HepG2 (cell line): ENCODE data around the gene USP43. TPM values are rescaled to one million over a fixed set of nuclear protein-coding genes. Genes with fewer than 3 reads are reported as not detected.

ENCODE experiments used
- ATAC-seq: fragments of 200-7000 bp; cut with Tn5 transposase; 3 replicates; pipeline ENCODE4 v1.9.1; 2020; ENCODE audit warnings: mild to moderate bottlenecking, moderate library complexity
- BruUV-seq: library from RNA; stranded (reverse); fragments of 400-500 nt; replicated peaks from 2 replicates; lab custom pipeline; 2021; lab: Mats Ljungman, UMichigan
- CTCF ChIA-PET: fragments of 300-600 bp; formaldehyde crosslinking; extraction: SDS; loops from one replicate; lab custom pipeline; 2021; ENCODE audit warnings: low total read pairs, inconsistent platforms, low intra/inter-chr PET ratio; lab: Yijun Ruan, JAX
- POLR2A ChIA-PET: fragments of 350-600 bp; sonication (Branson Sonifier 250); formaldehyde crosslinking; loops from one replicate; lab custom pipeline; 2020; ENCODE audit warnings: antibody characterized with exemption, inconsistent platforms; lab: Yijun Ruan, JAX
- DNase-seq: peaks from one replicate; pipeline ENCODE4 v3.0.0-alpha.2; 2015; ENCODE audit warnings: low spot score
- FAIRE-seq: peaks from 3 replicates; lab custom pipeline; 2011; peaks lifted over from hg19 to GRCh38; lab: Jason Lieb, UNC
- H2AFZ ChIP-seq: one replicate; pipeline ENCODE4 v1.6.1; 2011; ENCODE audit warnings: low read length, inconsistent platforms
- H3K27ac ChIP-seq: fragments of 300-600 bp; 3 replicates; pipeline ENCODE4 v1.8.0; 2011; ENCODE audit warnings: mixed run types, mild to moderate bottlenecking, mixed read lengths, low read length, inconsistent platforms; ENCODE audit not compliant: insufficient read depth; ENCODE audit errors: extremely low read length
- H3K27me3 ChIP-seq, 2 experiments: fragments of 200-600 bp in 1 of 2; 2 replicates in 1 of 2; 3 replicates in 1 of 2; pipeline versions ENCODE4 v1.6.0 to v1.8.0; 2011; ENCODE audit warnings: low read length in 2 of 2, mild to moderate bottlenecking in 2 of 2, moderate library complexity in 2 of 2, inconsistent platforms in 1 of 2; ENCODE audit not compliant: insufficient read depth in 2 of 2, control insufficient read depth in 1 of 2
- H3K36me3 ChIP-seq, 2 experiments: fragments of 200-600 bp in 1 of 2; replicated peaks in 1 of 2; 2 replicates in 1 of 2; 3 replicates in 1 of 2; pipeline versions ENCODE4 v1.5.1 to v1.8.0; 2011; ENCODE audit warnings: low read length in 2 of 2, inconsistent platforms in 1 of 2; ENCODE audit not compliant: insufficient read depth in 2 of 2, control insufficient read depth in 1 of 2
- H3K4me1 ChIP-seq: 2 replicates; pipeline ENCODE4 v1.5.1; 2012; ENCODE audit warnings: low read length, inconsistent platforms; ENCODE audit not compliant: insufficient read depth
- H3K4me2 ChIP-seq: 2 replicates; pipeline ENCODE4 v1.6.0; 2011; ENCODE audit warnings: low read depth, low read length, inconsistent platforms
- H3K4me3 ChIP-seq, 3 experiments: fragments of 200-600 bp in 1 of 3; sonication (generic), shearing (Covaris generic) in 1 of 3; replicated peaks in 1 of 3; 2 replicates each; pipeline ENCODE4 v1.5.1; 2011 to 2016; ENCODE audit warnings: low read length in 3 of 3, inconsistent platforms in 2 of 3, low read depth in 2 of 3, mild to moderate bottlenecking in 2 of 3, control low read depth in 1 of 3, mixed read lengths in 1 of 3; ENCODE audit not compliant: insufficient read depth in 1 of 3
- H3K79me2 ChIP-seq: one replicate; pipeline ENCODE4 v1.6.1; 2011; ENCODE audit warnings: low read length, inconsistent platforms; ENCODE audit not compliant: insufficient read depth
- H3K9ac ChIP-seq: 2 replicates; pipeline ENCODE4 v1.6.0; 2011; ENCODE audit warnings: mild to moderate bottlenecking, low read depth, low read length, inconsistent platforms; ENCODE audit not compliant: insufficient read depth
- H3K9me3 ChIP-seq: 2 replicates; pipeline ENCODE4 v1.5.1; 2012; ENCODE audit warnings: mild to moderate bottlenecking, low read length
- H4K20me1 ChIP-seq: 2 replicates; pipeline ENCODE4 v1.6.0; 2011; ENCODE audit warnings: inconsistent platforms, mild to moderate bottlenecking, low read length, moderate library complexity; ENCODE audit not compliant: insufficient read depth
- EZH2 ChIP-seq: conservative IDR thresholded peaks from 2 replicates; pipeline ENCODE4 v1.6.1; 2012; ENCODE audit warnings: mild to moderate bottlenecking, low read depth, low read length, moderate library complexity
- MXD4 ChIP-seq: IDR thresholded peaks from 2 replicates; pipeline ENCODE4 v1.6.1; 2016; ENCODE audit warnings: mild to moderate bottlenecking, missing biosample characterization, missing genetic modification reagents
- PRPF4 ChIP-seq: fragments of 200-400 bp; formaldehyde crosslinking; IDR thresholded peaks from 2 replicates; pipeline ENCODE4 v1.6.1; 2016; ENCODE audit warnings: low read length, low read depth; ENCODE audit not compliant: poor library complexity, severe bottlenecking
- RCOR2 ChIP-seq: IDR thresholded peaks from 2 replicates; pipeline ENCODE4 v1.6.1; 2016; ENCODE audit warnings: missing biosample characterization, missing genetic modification reagents
- TCF12 ChIP-seq, 2 experiments: fragments of 450-650 bp in 1 of 2; sonication (generic) in 1 of 2; formaldehyde crosslinking in 1 of 2; IDR thresholded peaks; 2 replicates each; pipeline versions ENCODE4 v1.6.1 to v1.8.0; 2017 to 2022; ENCODE audit warnings: antibody characterized with exemption in 1 of 2, mild to moderate bottlenecking in 1 of 2, missing genetic modification reagents in 1 of 2, moderate library complexity in 1 of 2
- ZFP91 ChIP-seq: sonication (generic); formaldehyde crosslinking; IDR thresholded peaks from 2 replicates; pipeline ENCODE4 v1.9.0; 2022; ENCODE audit warnings: missing genetic modification reagents, mild to moderate bottlenecking, borderline replicate concordance
- ZNF275 ChIP-seq: sonication (generic); formaldehyde crosslinking; IDR thresholded peaks from 2 replicates; pipeline ENCODE4 v1.8.0; 2022; ENCODE audit warnings: missing genetic modification reagents, mild to moderate bottlenecking, inconsistent platforms, borderline replicate concordance
- ZNF280D ChIP-seq: sonication (generic); formaldehyde crosslinking; IDR thresholded peaks from 2 replicates; pipeline ENCODE4 v1.5.1; 2020; ENCODE audit warnings: mild to moderate bottlenecking, missing genetic modification reagents
- ZNF460 ChIP-seq: sonication (generic); formaldehyde crosslinking; IDR thresholded peaks from 2 replicates; pipeline ENCODE4 v1.5.1; 2020; ENCODE audit warnings: missing genetic modification reagents, mild to moderate bottlenecking, borderline replicate concordance
- ZNF782 ChIP-seq: sonication (generic); formaldehyde crosslinking; IDR thresholded peaks from 2 replicates; pipeline ENCODE4 v1.4.0; 2020; ENCODE audit warnings: missing genetic modification reagents, mild to moderate bottlenecking, borderline replicate concordance
- ZNF883 ChIP-seq: sonication (generic); formaldehyde crosslinking; IDR thresholded peaks from 2 replicates; pipeline ENCODE4 v1.5.1; 2020; ENCODE audit warnings: mild to moderate bottlenecking, missing genetic modification reagents; ENCODE audit errors: not compliant biosample characterization
- WGBS: methylation state at CpG from one replicate; pipeline ENCODE4 v1.1.6; 2017; ENCODE audit warnings: low lambda C conversion rate; 5-methylcytosine and 5-hydroxymethylcytosine counted together
- in situ Hi-C: cut with HindIII; loops from 2 replicates; pipeline ENCODE4 v1.10.0; 2017; ENCODE audit warnings: low pct_unique_long_range_greater_than_20kb; ENCODE audit not compliant: extremely low pct_ligation_motif_present
- intact Hi-C: fragments of 100-400 bp; cut with micrococcal nuclease; formaldehyde crosslinking; loops from one replicate; pipeline ENCODE4 v1.10.0; 2022; ENCODE audit not compliant: unreplicated experiment
- polyA plus RNA-seq, 8 experiments: library from polyadenylated mRNA; depleted of rRNA in 3 of 8; stranded (reverse) in 7 of 8; unstranded in 1 of 8; fragments of >200 nt; fragmentation: Illumina TruSeq in 4 of 8; extraction: Trizol in 4 of 8; gene quantifications; 2 replicates each; pipeline versions ENCODE4 v1.2.1 to v1.2.3, GENCODE V29; 2011 to 2016; ENCODE audit warnings: low read depth in 4 of 8, missing spikeins in 1 of 8, mixed read lengths in 1 of 8; ENCODE audit not compliant: insufficient read depth in 1 of 8
- total RNA-seq, 5 experiments: library from RNA; depleted of rRNA; stranded (reverse); fragments of >200 nt; fragmentation: Illumina TruSeq; extraction: Trizol; gene quantifications; 2 replicates each; pipeline ENCODE4 v1.2.3, GENCODE V29; 2016; ENCODE audit warnings: low read depth in 1 of 5
- TF ChIP-seq, protein P1 (sequence below): IDR thresholded peaks from 2 replicates; pipeline ENCODE4 v1.6.1; 2012; ENCODE audit warnings: low read depth, low read length, improper control_type of control experiment

USP43 gene
- total and polyA plus RNA-seq, 2 of the 13 experiments (the other 11 are each of a cell fraction or from before 2014, with no cell fraction given), result 1.6 to 2.2 TPM

DNA sequence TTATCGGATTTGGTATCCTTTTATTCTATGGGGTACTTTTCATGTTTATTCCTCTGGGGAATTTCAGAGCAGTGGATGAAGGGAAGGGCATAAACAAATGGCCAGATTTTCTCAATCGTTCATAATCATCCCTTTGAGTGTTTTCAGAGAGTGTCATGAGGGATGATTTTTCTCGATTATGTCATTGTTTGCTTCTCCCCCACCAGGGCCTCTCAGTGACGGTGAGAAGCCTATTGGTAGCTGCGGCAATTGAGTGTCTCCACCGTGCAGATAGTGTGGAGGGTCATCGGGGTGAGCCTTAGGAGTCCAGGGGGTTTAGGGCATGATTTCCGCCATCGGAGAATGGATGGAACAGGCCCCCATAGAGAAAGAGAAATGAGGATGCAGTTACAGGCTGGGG is 57.2 kb downstream of the USP43 start:
- ATAC-seq, result no peak
- Histone ChIP-seq H3K4me2 (no peak overlapping the region), H3K4me3 (no peak overlapping the region), H4K20me1 (no peaks in the 10 kb centered on the region), H3K9me3 (no peaks in the 10 kb centered on the region), H2AFZ (no peak overlapping the region), H3K4me1 (no peaks in the 10 kb centered on the region), H3K9ac (no peak overlapping the region), H3K27me3 (no peaks in the 10 kb centered on the region; a peak in 1 of 5 replicates), H3K36me3 (no peaks in the 10 kb centered on the region; a peak in 1 of 5 replicates), H3K79me2 (no peaks in the 10 kb centered on the region), H3K27ac (no peak overlapping the region)
- intact Hi-C loops, result no loop called here
- no peak for FAIRE-seq
- no peak for DNase-seq
- POLR2A ChIA-PET, result no interaction called here
- in situ Hi-C loops, result no loop called here
- CTCF ChIA-PET, result no interaction called here
- TF ChIP-seq ZNF460 (no peak), MXD4 (no peak), ZFP91 (no peak), ZNF883 (CRISPR knock-in tag) (no peak), RCOR2 (CRISPR knock-in tag) (no peak), ZNF275 (CRISPR knock-in tag) (no peak), PRPF4 (no peak), EZH2 (no peak), ZNF280D (no peak), TCF12 (IDR thresholded peaks at IDR 0.05) (no peak), TCF12 (CRISPR knock-in tag; IDR thresholded peaks at IDR 0.05) (no peak), ZNF782 (CRISPR knock-in tag) (no peak)
- TF ChIP-seq, protein P1, sequence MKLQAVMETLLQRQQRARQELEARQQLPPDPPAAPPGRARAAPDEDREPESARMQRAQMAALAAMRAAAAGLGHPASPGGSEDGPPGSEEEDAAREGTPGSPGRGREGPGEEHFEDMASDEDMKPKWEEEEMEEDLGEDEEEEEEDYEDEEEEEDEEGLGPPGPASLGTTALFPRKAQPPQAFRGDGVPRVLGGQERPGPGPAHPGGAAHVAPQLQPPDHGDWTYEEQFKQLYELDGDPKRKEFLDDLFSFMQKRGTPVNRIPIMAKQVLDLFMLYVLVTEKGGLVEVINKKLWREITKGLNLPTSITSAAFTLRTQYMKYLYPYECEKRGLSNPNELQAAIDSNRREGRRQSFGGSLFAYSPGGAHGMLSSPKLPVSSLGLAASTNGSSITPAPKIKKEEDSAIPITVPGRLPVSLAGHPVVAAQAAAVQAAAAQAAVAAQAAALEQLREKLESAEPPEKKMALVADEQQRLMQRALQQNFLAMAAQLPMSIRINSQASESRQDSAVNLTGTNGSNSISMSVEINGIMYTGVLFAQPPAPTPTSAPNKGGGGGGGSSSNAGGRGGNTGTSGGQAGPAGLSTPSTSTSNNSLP, result no peak
- BruUV-seq, result no TSS peak
- WGBS, result 48% methylated on average over 9 of the region's 9 CpGs
